NCI-H748 treated with DMSO at 0.1 percent for 48 hours (cell line): Measurements from ENCODE around the gene ZNF778.

Experiments used
- DNase-seq: peaks from one replicate; lab custom pipeline; 2025; lab: John Stamatoyannopoulos, UW

Gene ZNF778

DNA sequence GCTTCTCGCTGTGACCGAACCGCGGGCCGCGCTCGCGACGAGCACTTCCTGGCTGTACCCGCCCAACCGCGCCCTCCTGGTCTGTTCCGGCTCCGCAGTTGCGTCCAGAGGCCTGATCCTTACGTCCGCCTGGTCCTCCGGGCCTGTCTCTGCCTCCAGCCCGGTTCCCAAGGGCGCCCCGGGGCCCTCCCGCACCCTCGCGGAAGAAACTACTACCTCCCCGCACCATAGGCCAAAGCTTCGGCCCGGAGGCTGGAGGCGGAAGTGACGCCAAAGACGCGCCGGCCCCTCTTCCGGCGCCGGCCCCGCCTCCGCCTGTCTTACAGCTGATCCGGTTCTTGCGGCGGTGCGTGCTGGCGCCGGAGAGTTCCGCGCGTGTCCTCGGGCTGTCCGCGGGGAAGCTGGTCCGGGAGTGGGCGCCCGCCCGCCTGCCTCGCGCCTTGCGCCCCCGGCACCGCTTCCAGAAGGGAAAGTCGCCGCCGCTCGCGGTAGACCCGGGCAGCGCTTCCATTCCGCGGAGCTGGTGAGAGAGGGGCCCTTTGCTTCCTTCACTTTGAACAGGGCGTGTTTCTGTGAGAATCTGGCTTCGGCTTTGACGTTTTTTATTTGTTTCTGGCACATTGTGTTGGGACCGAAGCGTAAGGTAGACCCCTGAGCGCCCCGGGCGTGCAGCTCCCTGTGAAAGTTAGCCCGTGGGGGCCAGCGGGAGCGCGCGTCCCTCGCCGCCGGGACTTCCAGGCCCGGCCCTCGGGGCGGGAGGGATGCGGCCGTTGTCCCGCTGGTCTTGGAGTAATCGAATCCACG, at the start of gene ZNF778:
Gene ZNF778, plus strand, starts transcription at position 316 of the 804 bp plus-strand sequence. CDS start 3,425 bp downstream, outside the sequence.
- DNase-seq, result peak; percentile 27

DNA sequence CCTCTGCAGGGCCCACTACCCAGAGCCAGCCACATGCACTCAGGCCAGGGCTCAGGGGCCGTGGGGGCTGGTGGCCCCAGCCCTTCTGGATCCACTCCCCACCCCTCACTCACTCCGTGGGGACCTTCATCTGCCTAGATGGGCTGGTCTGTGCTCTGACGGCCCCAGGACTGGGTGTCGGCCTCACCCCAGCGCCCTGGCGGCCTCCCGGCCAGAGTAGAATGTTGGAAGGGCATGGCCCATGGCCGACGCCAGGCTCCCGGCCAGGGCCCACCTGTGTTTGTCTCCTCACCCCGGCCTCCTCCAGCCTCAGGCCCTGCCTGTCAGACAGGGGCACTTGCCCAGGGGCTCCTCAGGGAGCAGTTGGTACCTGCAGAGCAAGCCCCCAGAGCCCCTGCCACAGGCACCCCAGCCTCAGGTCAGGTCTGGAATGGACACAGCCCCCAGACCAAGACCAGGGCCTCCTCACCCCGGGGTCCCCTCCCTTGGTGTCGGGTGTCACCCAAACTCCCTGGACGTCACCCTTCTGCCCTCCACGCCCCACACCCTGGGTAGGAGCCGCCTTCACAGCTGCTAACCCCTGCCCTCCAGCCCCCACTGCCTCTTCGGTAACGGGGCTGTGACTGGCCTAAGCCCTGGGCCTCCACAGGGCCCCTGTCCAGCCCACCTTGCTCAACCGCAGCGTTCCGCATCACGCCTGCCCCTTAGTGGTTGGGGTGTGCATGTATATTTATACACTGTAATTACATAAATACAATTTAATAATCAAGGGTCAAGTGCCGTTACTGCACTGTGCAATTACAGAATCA, 48.9 kb upstream of the ZNF778 start:
- no peak for DNase-seq

- no peak for DNase-seq
Observed at GRCh38 chr16:89169778-89170177, 47.7 kb upstream of the ZNF778 start.

GRCh38 chr16:89170346-89171215, 46.9 kb upstream of the ZNF778 start:
- peak; percentile 41 for DNase-seq

DNA sequence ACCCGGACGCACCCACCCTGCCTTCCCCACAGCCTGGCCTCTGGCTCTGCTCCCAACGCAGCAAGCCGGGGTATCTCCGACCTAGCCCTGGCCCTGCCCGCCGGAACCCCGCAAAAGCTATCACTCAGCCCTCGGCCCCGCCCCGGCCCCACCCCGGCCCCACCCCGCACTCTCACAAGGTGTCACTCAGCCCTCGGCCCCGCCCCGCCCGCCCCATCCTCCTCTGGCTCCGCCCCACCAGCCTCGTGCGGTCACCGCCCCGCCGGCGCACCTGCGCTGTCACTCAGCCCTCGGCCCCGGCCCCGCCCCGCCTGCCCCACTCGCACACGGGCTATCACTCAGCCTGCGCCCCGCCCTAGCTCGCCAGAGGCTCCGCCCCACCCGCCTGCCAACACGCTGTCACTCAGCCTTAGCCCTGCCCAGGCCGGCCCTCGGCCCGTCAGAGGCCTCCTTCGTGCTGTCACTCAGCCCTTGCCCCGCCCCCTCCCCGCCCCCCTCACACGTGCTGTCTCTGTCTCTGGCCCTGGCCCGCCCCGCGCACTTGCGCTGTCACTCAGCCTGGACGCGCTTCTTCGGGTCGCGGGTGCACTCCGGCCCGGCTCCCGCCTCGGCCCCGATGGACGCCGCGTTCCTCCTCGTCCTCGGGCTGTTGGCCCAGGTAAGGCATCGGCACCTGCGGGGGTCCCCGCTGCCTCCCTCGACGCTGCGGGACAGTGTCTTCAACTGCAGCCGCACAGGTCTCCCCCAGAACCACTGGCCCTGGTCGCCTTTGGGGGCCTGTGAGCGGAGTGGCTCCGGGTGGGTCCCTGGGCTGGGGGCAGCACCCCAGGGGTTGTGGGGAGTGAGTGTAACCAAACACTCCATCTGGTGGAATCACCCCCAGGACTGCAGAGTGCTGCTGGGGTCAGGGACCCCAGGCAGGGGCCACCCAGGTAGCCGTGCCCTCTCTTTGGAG, 46.0 kb upstream of the ZNF778 start, which contains the start of gene CDH15:
Gene CDH15, plus strand, starts transcription at position 533 of the 955 bp plus-strand sequence. Its CDS starts 84 bp downstream, at position 617.
- peak; percentile 72 for DNase-seq

GRCh38 chr16:89172171-89172527, 45.4 kb upstream of the ZNF778 start:
- DNase-seq, result no peak

GRCh38 chr16:89172528-89173173, 44.9 kb upstream of the ZNF778 start:
- DNase-seq, result no peak

DNA sequence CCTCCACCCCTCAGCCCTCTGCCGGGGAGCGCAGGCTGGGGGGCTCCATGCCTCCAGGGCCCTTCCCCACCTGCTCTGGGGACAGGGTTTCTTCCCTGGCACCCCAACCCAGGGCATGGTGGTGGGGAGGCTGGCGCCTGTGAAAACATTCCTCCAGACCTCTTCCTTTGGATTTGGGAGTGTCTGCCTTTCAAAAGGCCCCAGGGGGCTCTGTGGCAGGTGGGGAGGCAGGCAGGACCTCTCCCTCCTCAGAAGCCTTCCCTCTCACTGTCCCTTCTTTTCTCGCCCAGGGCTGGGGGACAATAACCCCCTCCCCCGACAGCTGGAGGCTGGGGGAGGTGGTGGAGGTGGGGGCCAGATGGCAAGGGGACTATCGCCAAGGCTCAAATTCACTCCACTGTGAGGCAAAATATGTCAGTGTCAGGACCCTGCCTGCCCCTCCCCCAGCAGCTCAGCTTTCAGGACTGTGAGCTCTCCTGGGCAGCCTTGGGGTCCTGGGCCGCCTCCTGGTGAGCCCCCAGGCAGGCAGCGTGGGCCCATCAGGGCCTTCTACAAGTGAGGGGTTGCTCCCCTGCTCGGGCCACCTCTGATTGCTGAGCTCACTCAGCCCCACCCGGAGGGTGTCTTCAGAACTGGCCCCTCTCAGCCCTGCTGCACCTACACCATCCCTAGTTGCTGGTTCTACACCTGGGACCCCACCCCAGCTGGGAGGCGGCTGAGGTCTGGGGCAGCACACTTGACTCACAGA, 44.2 kb upstream of the ZNF778 start:
- no peak for DNase-seq

DNA sequence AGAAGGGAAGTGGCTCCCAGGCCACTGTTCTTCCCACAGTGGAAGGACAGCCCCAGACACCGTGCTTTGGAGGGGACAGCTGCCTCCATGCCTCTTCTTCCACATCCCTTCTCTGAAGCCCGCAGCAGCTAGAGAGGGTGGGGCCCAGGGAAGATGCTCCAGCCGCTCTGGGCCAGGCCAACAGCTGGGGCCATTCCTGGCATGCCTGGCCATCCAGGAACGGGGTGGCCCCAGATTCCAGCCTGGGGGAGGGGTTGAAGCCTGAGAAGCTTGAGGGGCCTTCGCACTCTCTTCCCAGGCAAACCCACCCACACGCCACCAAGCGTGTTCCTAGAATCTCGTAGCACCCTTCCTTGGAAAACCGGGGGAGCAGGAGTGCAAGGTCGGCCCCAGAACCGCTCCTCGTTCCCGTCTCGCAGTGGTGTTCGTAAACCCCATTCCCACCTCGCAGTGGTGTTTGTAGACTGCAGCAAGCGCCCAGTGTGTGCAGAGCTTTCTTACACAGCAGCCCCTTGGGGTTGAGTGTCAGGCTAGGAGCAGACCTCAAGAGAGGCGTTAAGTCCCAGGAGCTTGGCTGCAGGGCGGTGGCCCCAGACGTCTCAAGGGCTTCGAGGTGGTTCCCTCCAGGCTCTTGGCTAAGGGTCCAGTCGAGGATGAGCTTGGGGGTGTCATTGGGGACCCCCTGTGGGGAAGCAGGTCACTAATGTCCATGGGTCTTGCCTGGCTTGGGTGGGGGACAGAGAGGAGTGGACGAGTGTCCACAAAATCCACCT, 43.3 kb upstream of the ZNF778 start:
- no peak for DNase-seq

GRCh38 chr16:89174877-89175276, 42.6 kb upstream of the ZNF778 start:
- DNase-seq, result no peak

DNA sequence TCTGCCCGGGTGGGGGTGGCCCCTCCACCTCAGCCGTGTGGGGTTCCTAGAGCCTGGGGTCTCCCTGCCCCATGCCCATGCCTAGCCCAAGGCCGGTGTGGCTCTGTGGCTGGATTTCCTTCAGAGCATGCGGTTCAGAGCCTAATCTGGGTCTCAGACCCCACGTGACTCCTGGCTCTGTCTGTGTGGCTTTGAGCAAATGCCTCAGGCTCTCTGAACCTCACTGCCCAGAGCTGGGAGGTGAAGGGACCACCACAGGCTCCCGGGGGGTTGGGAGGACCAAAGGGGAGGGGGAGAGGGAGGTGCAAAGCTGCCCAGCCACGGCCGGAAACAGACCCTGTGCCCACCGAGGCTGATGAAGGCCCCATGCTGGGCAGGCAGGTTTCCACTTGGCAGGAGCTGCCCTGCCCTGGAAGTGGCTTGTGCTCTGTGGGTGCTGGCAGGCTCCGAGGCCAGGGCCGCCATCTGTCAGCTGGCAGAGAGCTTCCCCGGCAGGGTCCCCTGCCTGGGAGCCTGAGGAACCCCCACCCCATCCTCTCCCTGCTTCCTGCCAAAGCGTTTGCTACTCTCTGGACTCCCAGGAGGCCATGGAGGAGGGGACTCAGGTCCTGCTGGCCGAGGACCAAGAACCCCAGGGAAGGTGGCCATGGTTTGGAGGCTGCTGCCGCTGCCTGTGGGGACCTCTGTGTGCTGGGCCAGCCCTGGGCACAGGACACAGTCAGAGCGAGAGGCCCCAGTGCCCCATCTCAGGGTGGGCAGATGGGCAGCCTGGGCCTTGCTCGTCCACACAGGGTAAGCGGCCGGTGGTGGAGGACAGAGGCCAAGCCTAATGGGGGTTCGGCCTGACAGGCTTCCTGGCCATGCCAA, 42.0 kb upstream of the ZNF778 start:
- no peak for DNase-seq

DNA sequence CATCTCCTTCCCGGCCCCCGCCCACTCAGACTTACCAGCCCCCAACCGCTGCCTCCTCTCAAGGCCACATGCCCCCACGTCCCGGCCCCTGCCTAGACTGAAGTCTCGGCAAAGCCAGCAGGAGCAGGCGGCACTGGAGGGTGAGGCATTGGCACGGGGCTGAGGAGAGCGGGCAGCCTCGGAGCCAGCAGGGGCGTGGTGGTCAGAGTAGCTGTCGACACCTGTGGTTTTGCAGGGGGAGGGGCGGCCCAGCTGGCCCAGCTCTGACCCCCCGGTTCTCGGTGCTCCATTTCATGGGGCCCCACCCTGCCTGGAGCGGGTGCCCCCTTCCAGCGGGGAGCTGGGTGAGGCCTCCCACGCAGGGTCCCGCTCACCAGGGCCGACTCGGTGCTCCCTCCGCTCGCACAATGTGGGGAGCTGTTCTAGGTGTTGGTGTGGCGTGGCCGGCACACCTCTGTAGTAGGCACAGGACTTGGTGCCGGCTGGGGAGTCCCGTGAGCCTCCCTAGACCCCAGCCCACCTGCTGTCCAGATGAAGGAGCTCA, 41.3 kb upstream of the ZNF778 start:
- no peak for DNase-seq

GRCh38 chr16:89176717-89177116, 40.8 kb upstream of the ZNF778 start:
- no peak for DNase-seq

- no peak for DNase-seq
Observed at GRCh38 chr16:89177501-89177900, 40.0 kb upstream of the ZNF778 start.

- no peak for DNase-seq
Observed at GRCh38 chr16:89178453-89179147, 38.9 kb upstream of the ZNF778 start.

GRCh38 chr16:89179148-89179484, 38.4 kb upstream of the ZNF778 start:
- no peak for DNase-seq

DNA sequence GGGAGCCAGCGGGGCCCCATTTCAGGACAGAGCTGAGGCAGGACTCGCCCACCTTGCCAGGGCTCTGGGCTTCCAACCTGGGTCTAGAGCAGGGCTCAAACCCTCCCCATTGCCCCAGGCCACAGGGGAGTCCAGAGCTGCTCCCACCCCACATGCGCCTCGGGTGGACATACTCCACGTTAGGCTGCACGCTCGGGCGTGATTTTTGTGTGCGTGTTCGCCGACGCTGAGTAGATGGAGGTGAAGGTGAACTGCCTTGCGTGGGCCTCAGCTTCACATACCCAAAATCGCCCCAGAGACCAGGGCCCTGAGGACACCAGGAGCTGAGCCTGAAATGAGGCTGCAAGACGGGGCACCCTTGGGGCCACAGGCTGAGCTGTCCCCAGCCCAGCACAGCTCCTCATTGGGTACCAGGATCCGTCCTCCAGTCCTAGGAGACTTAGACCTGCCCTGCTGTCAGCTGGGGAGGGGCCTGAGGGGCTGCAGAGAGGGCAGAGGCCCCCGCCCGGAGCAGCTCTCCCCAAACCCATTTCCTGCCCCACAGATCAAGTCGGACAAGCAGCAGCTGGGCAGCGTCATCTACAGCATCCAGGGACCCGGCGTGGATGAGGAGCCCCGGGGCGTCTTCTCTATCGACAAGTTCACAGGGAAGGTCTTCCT, 37.7 kb upstream of the ZNF778 start:
- no peak for DNase-seq
